NCI-H82 (cell line): Measurements from ENCODE around the gene EFNB2.

Source experiments
- DNase-seq: peaks from one replicate; lab custom pipeline; 2025; lab: John Stamatoyannopoulos, UW

The EFNB2 gene

GRCh38 chr13:106525865-106526264, 9.6 kb downstream of the EFNB2 start:
- DNase-seq, result no peak

- DNase-seq, result peak; percentile 99
Observed at GRCh38 chr13:106524108-106524507, 11.4 kb downstream of the EFNB2 start.

DNA sequence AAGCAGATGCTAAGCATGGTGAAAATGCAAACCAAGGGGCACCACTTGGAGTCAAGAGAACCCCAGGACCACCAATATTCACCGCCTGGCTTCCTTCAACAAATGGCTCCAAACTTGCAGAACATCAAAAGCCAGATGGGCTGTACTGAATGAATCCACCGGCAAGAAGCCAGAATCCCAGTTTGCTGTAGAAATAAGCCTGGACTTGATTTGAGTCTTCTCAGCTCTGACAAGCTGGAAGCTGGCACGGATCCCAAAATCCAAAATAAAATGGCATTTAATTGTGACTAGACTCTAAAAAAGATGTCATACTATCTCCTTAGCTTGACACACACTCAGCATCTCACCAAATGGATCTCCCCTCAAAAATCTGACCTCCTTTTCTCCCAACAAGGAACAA, 11.9 kb downstream of the EFNB2 start:
- peak; percentile 92 for DNase-seq

GRCh38 chr13:106522898-106523525, 12.4 kb downstream of the EFNB2 start:
- peak; percentile 43 for DNase-seq

GRCh38 chr13:106522112-106522705, 13.3 kb downstream of the EFNB2 start:
- no peak for DNase-seq

GRCh38 chr13:106521095-106521799, 14.2 kb downstream of the EFNB2 start:
- no peak for DNase-seq

DNA sequence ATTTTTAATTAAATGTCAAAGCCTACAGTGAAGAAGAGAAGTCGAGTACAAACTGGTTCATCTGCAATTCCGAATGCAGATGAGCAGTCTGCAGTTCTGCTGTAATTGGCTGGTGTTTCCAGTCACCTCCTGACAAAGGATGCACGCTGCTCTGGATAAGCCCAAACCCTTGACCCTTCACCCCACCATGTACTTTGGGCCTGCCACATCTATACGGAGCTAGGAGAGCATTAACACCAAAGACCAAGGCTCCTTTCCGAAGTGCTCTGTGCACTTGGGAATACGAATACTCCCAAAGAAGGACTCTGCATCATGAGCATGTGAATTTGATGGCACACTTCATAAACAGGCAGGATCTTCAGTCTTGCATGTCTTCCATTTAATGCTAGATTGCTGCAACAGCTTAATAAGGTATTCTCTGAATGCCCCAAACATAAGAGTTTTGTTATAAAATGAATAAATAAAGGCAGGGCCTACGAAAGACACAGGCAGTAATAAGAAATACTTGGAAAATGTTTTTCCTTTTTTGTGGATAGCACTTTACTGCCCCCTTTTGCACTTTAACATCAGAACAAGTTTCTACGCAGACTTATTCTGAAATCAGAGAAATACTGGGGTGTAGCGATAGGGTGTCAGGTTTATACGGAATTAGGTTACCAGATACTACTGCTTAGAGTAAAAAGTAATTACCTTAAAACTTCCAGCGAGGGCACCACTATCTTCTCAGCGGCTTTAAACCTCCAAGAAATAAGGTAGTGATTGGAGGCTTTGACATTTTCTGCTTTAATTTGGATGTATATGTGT, 15.0 kb downstream of the EFNB2 start:
- no peak for DNase-seq

GRCh38 chr13:106518512-106518911, 16.9 kb downstream of the EFNB2 start:
- DNase-seq, result no peak

GRCh38 chr13:106517109-106517847, 18.2 kb downstream of the EFNB2 start:
- DNase-seq, result no peak

DNA sequence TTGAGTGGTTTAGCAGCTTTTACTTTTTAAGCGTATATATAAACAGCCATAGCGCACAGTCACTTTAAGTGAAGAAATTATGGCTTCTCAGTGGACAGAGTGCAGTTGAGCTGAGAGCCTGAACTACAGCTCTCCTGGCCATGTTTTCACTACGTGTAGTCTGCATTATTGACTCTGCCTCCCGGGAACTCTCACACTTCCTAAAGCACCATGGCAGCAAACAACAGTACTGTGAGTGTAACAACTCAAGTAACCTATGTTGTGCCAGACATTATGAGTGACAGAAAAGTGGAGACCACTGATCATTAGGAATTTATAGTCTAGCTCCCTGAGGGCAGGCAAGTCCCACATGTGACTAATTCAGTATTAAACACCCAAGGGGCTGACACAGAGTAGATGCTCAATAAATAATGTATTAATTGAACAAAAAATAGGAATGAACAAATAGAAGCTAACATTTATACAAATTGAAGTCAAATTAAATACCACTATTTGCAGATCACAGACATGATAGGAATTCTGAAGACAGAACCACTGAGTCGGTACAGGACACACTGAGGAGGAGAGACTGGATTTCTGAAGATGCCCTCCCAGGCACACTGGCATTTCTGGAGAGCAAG, 19.7 kb downstream of the EFNB2 start:
- DNase-seq, result no peak

DNA sequence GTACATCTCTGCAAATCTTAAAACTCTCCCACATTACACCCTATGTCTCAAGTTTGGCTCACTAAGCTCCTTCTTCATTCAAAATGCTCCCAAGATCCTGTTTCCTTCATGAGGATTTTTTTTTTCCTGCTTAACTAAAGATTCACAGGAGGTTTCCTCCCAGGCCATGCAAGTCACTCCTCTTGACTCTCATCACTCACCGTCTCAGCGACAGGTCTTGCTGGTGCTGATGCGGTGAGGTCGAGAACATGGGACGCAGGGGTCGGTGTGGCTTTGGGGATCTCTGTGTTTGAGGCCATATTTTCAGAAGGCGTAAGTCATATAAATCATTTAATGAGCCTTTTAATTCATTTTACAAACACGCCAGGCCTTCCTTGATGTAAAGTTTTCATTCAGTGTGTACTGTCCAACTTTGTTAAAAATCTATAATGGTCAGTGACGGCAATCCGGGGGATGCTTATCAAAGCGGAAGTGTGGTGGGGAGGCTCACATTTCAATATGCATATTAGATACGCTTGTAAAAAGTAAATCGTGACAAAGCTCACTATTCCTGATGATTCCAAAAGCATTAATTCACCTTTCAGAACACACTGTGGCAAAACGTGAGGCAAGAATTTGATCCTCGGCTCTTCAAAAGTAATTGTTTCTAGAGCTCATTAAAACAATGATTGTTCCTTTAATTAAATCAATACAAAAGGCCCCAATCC, 20.4 kb downstream of the EFNB2 start:
- DNase-seq, result no peak

DNA sequence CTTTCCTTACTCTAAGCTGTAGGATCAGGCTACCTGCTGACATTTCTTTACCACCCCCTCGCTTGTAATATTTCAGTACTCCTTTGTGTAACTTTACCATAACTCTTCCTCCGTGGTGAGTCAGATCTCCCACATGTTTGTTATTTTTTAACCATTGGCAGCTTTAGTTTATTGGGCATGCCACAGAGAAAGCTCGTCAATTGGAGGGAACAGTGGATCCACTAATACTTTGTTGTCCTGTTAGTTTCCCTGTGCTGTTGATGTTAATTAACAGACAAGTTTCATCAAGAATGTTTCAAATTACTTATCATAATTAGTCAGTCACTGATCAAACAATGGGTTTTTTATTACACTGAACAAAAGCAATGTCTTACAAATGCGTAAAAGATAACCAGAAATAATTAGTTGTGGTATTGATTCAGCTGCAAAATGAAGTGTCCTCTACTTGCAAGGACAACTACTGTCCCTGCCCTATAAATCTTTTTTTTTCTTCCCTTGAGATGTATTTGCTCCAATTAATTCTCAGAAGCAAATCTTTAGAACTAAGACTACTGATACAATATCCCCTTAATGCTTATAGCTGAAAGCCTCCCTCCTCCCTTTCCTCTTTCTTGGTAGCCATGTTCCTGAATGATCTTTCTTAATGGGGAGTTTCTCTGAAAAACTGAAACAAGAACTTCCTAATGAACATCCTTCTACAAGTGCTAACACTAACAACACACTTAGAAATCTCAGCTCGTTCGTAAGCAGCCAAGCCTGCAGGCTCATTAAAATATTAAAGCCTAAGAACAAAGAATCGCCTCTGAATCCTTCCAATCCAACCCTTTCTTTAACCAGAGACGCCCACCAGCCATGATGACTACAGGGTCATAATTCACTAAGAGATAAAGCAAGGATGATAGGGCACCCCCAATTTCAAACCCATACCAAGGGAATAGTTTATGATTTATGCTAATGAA, 22.2 kb downstream of the EFNB2 start:
- DNase-seq, result no peak

DNA sequence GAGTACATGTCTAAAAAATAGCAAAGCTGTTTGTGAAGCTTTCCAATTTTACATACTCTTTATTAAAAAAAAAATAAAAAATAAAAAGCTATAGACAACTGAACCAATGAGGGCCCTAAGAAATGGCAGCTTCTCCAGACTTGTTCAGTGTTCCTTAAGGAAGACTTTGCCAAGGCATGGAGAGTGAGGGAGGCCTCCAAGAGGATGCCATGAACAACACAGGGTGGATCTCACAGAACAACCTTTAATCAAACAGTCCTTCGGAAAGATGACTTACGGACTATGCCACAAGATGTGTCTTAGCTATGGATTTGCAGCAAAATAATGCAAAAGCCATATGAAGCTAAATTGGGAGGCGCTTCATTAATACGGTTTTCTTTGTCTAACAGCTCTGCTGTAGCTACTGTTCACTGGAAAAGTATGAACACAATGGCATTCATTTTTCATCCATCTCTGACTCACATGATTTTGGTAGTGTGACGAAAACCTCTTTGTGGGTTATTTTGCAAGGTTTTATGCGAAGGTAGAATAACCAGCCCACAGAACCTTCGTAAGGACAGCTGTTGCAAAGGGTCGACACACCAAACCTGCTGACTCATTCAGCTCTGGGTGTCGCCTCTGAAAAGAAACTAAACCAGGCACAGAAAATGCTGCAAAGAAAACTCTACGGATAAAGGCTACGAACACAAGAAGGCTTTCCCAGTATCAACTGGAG, 27.7 kb downstream of the EFNB2 start:
- DNase-seq, result peak; percentile 37

DNA sequence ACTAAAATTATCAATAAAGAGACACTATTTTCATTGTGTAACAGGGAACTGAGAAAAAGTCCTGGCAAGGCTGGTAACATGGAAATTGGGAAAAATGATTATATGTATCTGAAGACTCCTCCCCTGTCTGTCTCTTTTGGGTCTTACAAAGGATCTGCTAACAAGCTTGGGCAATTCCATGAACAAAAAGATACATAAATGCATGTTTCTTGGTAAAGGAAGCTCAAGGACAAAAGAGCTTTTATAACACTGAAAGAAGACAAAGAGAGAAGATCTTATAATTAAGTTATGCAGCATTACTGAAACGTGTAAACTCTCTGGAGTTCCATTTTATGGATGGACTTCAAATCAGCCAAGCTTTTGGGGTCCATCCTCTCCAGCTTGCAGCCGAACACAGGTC, 29.2 kb downstream of the EFNB2 start:
- no peak for DNase-seq

DNA sequence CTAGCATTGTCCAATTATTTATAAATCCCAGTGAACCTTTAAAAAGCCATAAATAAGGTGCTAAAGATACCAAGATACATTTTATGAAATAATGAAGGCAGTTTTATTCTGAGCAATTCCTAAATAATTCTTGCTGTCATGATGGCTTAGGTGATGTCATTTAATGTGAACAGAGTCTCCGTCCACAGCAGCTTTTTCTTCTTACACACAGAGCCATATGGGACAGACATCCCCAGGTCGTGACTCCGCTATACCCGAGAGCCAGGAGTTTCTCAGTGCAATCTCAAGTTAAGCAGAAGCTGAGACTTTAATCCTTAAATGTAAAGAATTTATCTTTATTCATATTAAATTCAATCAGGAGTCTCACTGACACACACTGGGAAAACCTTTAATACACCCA, 29.7 kb downstream of the EFNB2 start:
- DNase-seq, result peak; percentile 52

DNA sequence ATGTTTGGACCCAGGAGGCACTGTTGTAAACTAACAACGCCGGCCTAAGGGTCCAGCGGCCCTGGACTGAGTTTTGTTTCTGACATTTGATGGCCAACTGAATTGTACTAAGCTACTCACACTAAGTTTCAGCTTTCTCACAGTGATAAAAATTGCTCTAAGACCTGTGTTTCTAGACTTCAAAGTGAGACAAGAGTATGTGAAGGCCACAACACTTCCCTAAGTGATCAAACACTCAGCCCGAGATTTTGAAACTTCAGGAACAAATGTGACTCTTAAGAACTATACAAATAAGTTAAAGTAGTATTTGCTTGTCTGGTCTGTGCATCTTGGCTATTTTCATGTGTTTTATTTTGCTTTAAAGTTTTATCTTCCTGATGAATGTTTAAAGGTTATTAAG, 30.2 kb downstream of the EFNB2 start:
- no peak for DNase-seq

GRCh38 chr13:106503730-106504453, 31.6 kb downstream of the EFNB2 start:
- no peak for DNase-seq

DNA sequence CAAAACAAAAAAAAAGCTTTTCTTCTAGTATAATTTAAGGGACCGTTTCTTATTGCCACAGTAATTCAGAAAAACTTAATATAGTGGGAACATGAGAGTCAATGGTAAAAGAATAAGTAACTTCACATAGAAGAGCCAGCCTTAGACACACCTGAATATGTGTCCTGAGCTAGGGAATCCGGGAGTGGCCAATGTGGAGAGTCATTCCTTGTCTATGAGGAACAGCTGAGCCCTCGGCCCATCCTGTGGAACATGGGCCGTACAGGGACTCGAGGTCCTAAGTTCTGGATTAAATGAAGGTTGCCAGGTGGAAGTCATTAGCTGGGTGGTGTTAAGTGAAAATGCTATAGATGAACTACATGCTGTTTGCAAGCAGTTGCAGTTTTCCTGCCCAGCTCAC, 32.2 kb downstream of the EFNB2 start:
- no peak for DNase-seq
